PFSK-1 (cell line): ENCODE data around the gene PTMS.

Source experiments
- POLR2AphosphoS5 ChIP-seq: IDR thresholded peaks from 2 replicates; pipeline ENCODE4 v1.6.1; 2012; ENCODE audit warnings: low read depth, mild to moderate bottlenecking, control low read depth, low read length, moderate library complexity
- SIN3A ChIP-seq: IDR thresholded peaks from 2 replicates; pipeline ENCODE4 v1.6.1; 2012; ENCODE audit warnings: mild to moderate bottlenecking, low read length, moderate library complexity, borderline replicate concordance; ENCODE audit not compliant: insufficient read depth
- TF ChIP-seq, protein P1 (sequence below), 2 experiments: IDR thresholded peaks; 2 replicates each; pipeline versions ENCODE4 v1.6.1 to v1.8.0; 2011 to 2012; ENCODE audit warnings: low read depth in 2 of 2, low read length in 2 of 2, control low read depth in 1 of 2, inconsistent platforms in 1 of 2, mild to moderate bottlenecking in 1 of 2, moderate library complexity in 1 of 2; ENCODE audit not compliant: insufficient read depth in 1 of 2

DNA sequence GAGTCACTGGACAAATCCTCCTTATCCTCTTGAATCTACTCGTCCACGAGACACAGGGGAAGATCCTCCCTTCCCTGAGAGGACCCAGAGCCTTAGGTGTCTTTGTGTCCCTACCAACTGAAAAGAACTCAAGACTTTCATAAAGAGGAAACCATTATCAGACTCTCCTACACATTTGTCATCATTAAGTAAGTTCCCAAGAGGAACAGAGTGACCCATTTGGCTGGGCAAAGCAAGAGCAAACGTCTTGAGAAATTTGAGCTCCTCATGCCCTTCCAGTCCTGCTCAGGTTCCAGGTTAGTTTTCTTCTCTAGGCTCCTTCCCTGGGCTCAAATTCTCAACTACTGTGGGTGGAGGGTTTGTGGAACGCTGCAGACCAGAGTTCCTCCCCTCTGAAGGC, 18.9 kb upstream of the PTMS start:
- TF ChIP-seq, protein P1, sequence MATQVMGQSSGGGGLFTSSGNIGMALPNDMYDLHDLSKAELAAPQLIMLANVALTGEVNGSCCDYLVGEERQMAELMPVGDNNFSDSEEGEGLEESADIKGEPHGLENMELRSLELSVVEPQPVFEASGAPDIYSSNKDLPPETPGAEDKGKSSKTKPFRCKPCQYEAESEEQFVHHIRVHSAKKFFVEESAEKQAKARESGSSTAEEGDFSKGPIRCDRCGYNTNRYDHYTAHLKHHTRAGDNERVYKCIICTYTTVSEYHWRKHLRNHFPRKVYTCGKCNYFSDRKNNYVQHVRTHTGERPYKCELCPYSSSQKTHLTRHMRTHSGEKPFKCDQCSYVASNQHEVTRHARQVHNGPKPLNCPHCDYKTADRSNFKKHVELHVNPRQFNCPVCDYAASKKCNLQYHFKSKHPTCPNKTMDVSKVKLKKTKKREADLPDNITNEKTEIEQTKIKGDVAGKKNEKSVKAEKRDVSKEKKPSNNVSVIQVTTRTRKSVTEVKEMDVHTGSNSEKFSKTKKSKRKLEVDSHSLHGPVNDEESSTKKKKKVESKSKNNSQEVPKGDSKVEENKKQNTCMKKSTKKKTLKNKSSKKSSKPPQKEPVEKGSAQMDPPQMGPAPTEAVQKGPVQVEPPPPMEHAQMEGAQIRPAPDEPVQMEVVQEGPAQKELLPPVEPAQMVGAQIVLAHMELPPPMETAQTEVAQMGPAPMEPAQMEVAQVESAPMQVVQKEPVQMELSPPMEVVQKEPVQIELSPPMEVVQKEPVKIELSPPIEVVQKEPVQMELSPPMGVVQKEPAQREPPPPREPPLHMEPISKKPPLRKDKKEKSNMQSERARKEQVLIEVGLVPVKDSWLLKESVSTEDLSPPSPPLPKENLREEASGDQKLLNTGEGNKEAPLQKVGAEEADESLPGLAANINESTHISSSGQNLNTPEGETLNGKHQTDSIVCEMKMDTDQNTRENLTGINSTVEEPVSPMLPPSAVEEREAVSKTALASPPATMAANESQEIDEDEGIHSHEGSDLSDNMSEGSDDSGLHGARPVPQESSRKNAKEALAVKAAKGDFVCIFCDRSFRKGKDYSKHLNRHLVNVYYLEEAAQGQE (IDR thresholded peaks at IDR 0.05; ENCODE audit: insufficient read depth in 1 of 2, low read depth in 2 of 2, low read length in 2 of 2): no peak
- TF ChIP-seq POLR2AphosphoS5 (no peak), SIN3A (no peak)
